A673 (cell line): Measurements from ENCODE around the gene LNPK.

Experiments used
- CTCF ChIP-seq: fragments of 300-800, 200-600 bp; sonication (generic); conservative IDR thresholded peaks from 2 replicates; pipeline ENCODE4 v1.5.1; 2017; ENCODE audit warnings: low read depth, mild to moderate bottlenecking, antibody characterized with exemption, low read length, moderate library complexity, mixed read lengths
- EZH2 ChIP-seq: fragments of 200-600 bp; sonication (generic); IDR thresholded peaks from 2 replicates; pipeline ENCODE4 v1.6.1; 2017; ENCODE audit warnings: borderline replicate concordance, low read depth, mild to moderate bottlenecking, mixed read lengths, antibody characterized with exemption, low read length; ENCODE audit not compliant: poor library complexity, severe bottlenecking

GRCh38 chr2:175892046-175892445, 110.0 kb downstream of the LNPK start:
- TF ChIP-seq CTCF (no peak), EZH2 (no peak)
